Glutamatergic neuron (in vitro differentiated cells): ENCODE data around the gene TPD52L2. TPM values are rescaled to one million over a fixed set of nuclear protein-coding genes. Genes with fewer than 3 reads are reported as not detected.

Experiments used
- DNase-seq: peaks from one replicate; pipeline ENCODE4 v3.0.0; 2022
- H3K27ac Mint-ChIP-seq: one replicate; pipeline ENCODE4 v1.8.0; 2020; ENCODE audit warnings: mild to moderate bottlenecking, mixed read lengths, inconsistent platforms; ENCODE audit not compliant: unreplicated experiment
- H3K27me3 Mint-ChIP-seq: one replicate; pipeline ENCODE4 v1.8.0; 2020; ENCODE audit warnings: mild to moderate bottlenecking, moderate library complexity, mixed read lengths, inconsistent platforms; ENCODE audit not compliant: unreplicated experiment
- H3K36me3 Mint-ChIP-seq: one replicate; pipeline ENCODE4 v1.8.0; 2020; ENCODE audit warnings: mild to moderate bottlenecking, mixed read lengths, inconsistent platforms; ENCODE audit not compliant: unreplicated experiment
- H3K4me1 Mint-ChIP-seq: one replicate; pipeline ENCODE4 v1.8.0; 2020; ENCODE audit warnings: mild to moderate bottlenecking, low read depth, mixed read lengths, inconsistent platforms; ENCODE audit not compliant: unreplicated experiment
- H3K4me3 Mint-ChIP-seq: one replicate; pipeline ENCODE4 v1.8.0; 2020; ENCODE audit warnings: mild to moderate bottlenecking, mixed read lengths, inconsistent platforms; ENCODE audit not compliant: unreplicated experiment
- H3K9me3 Mint-ChIP-seq: one replicate; pipeline ENCODE4 v1.8.0; 2020; ENCODE audit warnings: mild to moderate bottlenecking, moderate library complexity, mixed read lengths, inconsistent platforms; ENCODE audit not compliant: unreplicated experiment
- total RNA-seq: library from RNA; stranded (reverse); fragmentation: NEBNext Ultra II Directional; extraction: Animal tissue kit (Norgen Biotek cat#: 25700); gene quantifications from one replicate; pipeline ENCODE4 v1.2.1, GENCODE V29; 2021; ENCODE audit not compliant: unreplicated experiment
- TF ChIP-seq, protein P1 (sequence below): fragments of 200-600 bp; sonication (generic); IDR thresholded peaks from one replicate; pipeline ENCODE4 v1.5.0; 2021; ENCODE audit not compliant: partially characterized antibody, unreplicated experiment

Gene TPD52L2
- total RNA-seq, 1 donor from 2014 or later = 109 TPM

DNA sequence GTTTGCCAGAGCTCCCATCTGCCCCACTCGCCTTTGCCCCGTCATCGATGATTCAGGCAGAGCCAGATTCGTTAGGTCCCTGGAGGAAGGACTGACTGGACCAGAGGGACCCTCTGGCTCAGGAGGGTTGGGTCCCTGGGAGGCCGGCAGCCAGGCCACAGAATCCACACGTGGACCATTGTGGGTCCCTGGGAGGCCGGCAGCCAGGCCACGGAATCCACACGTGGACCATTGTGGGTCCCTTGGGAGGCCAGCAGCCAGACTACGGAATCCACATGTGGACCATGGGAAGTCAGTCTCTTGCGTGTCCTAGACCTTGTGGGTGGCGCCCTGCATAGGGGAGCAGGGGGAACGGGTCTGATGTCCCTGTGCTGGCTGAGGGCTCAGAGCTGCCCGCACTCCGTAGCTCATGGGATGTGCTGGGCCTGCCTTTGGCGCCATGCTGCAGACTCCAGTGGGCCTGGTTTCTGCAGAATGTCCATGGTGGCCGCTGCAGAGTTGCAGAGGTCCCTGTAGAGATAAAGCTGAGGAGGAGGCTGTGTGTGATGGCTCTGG is 67.6 kb downstream of the TPD52L2 start:
- peaks cover 3% of the 10 kb centered on the region for H3K4me1 Mint-ChIP-seq
- no peak overlapping the region for H3K4me3 Mint-ChIP-seq
- peaks cover 4% of the 10 kb centered on the region for H3K27me3 Mint-ChIP-seq
- H3K27ac Mint-ChIP-seq = no peak overlapping the region
- peaks cover 4% of the 10 kb centered on the region for H3K36me3 Mint-ChIP-seq
- DNase-seq = no peak
- H3K9me3 Mint-ChIP-seq = peaks cover 8% of the 10 kb centered on the region
- TF ChIP-seq, protein P1, sequence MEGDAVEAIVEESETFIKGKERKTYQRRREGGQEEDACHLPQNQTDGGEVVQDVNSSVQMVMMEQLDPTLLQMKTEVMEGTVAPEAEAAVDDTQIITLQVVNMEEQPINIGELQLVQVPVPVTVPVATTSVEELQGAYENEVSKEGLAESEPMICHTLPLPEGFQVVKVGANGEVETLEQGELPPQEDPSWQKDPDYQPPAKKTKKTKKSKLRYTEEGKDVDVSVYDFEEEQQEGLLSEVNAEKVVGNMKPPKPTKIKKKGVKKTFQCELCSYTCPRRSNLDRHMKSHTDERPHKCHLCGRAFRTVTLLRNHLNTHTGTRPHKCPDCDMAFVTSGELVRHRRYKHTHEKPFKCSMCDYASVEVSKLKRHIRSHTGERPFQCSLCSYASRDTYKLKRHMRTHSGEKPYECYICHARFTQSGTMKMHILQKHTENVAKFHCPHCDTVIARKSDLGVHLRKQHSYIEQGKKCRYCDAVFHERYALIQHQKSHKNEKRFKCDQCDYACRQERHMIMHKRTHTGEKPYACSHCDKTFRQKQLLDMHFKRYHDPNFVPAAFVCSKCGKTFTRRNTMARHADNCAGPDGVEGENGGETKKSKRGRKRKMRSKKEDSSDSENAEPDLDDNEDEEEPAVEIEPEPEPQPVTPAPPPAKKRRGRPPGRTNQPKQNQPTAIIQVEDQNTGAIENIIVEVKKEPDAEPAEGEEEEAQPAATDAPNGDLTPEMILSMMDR = no peak

DNA sequence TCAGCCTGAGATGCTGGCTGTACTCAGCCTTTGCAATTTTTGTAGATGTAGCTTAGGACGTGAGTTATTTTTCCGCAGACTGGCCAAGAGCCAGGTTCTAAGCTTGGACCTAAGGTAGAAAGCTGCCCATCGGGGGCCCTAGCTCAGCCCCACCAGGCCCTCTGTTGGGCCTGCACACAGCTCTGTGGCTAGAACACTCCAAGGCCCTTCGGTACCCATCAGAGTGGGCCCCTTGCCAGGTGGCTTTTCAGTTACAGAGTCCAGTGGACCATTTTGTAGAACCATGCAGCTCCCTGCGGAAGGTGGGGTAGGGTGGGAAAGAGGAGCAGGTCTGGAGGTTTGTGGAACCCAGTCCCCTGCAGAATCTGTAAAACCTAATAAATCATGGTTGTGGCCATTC is 68.6 kb downstream of the TPD52L2 start:
- H3K36me3 Mint-ChIP-seq = peaks cover 4% of the 10 kb centered on the region
- H3K4me3 Mint-ChIP-seq = no peak overlapping the region
- peaks cover 7% of the 10 kb centered on the region for H3K27me3 Mint-ChIP-seq
- TF ChIP-seq, protein P1 = no peak
- DNase-seq = no peak
- no peak overlapping the region for H3K27ac Mint-ChIP-seq
- H3K4me1 Mint-ChIP-seq = peaks cover 3% of the 10 kb centered on the region
- peaks cover 8% of the 10 kb centered on the region for H3K9me3 Mint-ChIP-seq

DNA sequence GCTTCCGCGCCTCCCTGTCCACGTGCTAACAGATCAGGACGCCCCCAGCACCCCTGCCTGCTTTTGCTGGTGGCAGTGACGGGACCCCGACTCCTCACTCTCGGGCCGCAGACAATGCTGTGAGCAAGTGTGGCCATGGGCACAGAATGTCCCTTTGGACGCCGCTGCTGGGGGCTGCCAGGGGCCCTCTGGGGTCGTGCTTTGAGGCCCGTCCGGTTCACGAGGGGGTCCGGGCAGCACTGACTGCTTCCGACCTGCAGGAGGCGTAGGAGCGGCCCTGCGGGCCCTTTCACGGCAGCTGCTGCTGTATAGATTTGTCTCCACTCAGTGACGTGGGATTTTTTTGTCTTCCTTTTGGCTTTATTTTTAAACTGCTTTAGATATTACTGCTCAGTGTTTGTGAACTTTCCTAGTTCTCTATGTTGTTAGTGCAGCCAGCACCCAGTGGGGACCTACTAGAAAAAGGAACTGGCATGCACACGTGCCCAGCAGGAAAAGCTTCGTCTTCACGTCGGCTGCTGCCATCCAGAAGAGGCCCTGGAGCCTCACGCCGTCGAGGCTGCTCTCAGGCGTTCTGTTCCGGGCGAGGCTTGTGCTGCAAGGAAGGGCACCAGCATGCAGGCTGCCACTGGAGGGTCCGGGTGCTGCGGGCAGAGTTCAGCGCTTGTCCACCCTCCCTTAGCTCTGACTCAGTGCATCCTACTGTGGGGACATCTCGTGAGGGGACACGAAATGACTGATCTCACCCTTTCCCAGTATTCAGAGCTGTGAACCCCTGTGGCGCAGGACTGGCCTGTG is 69.4 kb downstream of the TPD52L2 start:
- H3K36me3 Mint-ChIP-seq = peaks cover 4% of the 10 kb centered on the region
- H3K27me3 Mint-ChIP-seq = peaks cover 7% of the 10 kb centered on the region
- H3K9me3 Mint-ChIP-seq = peaks cover 8% of the 10 kb centered on the region
- TF ChIP-seq, protein P1 = peak; percentile 70
- no peak overlapping the region for H3K4me3 Mint-ChIP-seq
- DNase-seq = peak; percentile 72
- H3K27ac Mint-ChIP-seq = no peak overlapping the region
- H3K4me1 Mint-ChIP-seq = peaks cover 3% of the 10 kb centered on the region

DNA sequence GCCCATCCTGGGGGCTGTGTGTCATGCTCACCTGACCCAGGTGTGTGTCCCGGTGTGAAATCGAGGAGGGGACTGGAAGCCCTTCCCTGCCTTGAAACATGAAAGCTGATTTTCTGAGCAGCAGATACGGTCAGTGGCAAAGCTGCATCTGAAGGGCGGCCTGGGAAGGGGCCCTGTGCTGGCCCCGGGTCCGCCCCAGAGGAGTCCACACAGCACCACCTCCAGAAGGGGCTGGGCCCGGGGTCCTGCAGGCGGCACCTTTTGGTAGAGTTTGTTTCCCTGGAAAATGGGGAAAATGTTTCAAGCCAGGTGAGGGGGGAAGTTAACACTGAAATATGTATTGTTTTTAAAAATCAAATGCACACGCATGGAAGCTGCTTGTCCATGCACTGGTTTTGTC is 70.4 kb downstream of the TPD52L2 start:
- Mint-ChIP-seq H3K36me3 (peaks cover 4% of the 10 kb centered on the region), H3K4me3 (no peak overlapping the region), H3K27me3 (peaks cover 7% of the 10 kb centered on the region), H3K27ac (no peak overlapping the region), H3K4me1 (peaks cover 3% of the 10 kb centered on the region), H3K9me3 (peaks cover 8% of the 10 kb centered on the region)
- DNase-seq = no peak
- TF ChIP-seq, protein P1 = no peak

DNA sequence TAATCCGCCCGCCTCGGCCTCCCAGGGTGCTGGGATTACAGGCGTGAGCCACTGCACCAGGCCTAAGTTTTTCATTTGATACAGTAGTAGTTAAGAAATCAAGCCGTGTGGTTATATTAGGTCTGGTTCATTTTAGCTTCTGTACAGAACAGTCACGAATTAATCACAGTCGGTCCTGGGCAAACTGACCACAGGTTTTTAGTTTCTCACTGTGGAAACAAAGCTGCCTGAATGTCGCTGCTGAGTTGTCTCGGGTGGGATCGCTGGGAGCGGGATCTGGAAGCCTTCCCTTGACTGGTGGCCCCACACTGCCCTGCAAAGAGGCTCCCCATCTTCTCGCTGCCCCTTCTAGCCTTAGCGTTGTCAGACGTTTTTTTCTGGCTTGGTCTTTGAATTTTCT is 72.5 kb downstream of the TPD52L2 start:
- peaks cover 5% of the 10 kb centered on the region for H3K4me1 Mint-ChIP-seq
- peak overlapping the region; percentile 46 for H3K4me3 Mint-ChIP-seq
- TF ChIP-seq, protein P1 = no peak
- no peak for DNase-seq
- H3K27me3 Mint-ChIP-seq = peaks cover 8% of the 10 kb centered on the region
- peaks cover 4% of the 10 kb centered on the region for H3K9me3 Mint-ChIP-seq
- no peaks in the 10 kb centered on the region for H3K36me3 Mint-ChIP-seq
- H3K27ac Mint-ChIP-seq = peak overlapping the region; percentile 22
